ENCODE data around the gene ZMYM5. TPM values are rescaled to one million over a fixed set of nuclear protein-coding genes. Genes with fewer than 3 reads are reported as not detected.
A peak's percentile ranks its signal among the peaks of the same experiment; 100 is the strongest.
"Not testable (repeated sequence)": the region's sequence is repeated elsewhere in the genome, so short reads cannot be mapped to it uniquely, and the experiment has no call there.

The ZMYM5 gene
- total and polyA plus RNA-seq, 2 donors from 2014 or later = 4.8 to 15.2 TPM

DNA sequence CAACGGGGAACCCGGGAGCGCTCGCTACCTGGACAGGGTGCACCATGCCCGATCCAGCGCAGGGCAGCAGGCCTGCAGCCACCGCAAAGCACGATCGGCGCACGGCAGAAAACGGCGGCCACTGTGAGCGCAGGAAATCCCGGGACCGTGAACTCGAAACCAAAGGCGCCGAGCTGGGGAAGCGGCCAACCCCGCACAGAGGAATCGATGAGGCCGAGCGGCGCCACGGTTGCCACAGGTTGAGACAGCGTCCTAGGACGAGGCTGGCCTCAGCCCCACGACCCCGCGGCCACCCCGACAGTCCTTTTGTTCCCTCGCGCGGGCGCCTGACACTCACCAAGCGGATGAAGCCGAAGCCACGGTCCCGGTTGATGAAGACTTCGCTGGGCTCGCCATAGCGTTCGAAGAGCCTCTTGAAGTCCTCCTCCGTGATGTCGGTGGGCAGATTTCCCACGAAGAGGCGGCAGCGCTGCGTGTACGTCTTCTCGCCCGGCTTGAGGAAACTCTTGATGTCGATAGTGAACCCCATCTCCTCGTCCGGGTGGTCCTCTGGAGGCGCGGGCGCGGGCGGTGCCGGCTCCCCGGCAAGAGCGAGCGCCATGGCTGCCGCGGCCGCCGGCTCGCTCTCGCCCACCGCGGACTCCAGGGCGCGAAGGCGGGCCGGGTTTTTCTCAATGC lies 81.3 kb downstream of the ZMYM5 start:
- H3K27me3 ChIP-seq (ENCODE audit: control insufficient read depth, insufficient read depth, low read length) = no peaks in the 10 kb centered on the region
- H3K9ac ChIP-seq (ENCODE audit: low read length in 3 of 3) = peak overlapping the region; percentile 83 to 97 (median 93)
- peak overlapping the region; percentile 89 to 95 for H3K27ac ChIP-seq (ENCODE audit: low read depth in 2 of 2, low read length in 2 of 2)
- no peaks in the 10 kb centered on the region for H3K4me1 ChIP-seq (ENCODE audit: control insufficient read depth in 2 of 3, insufficient read depth in 2 of 3, low read depth in 1 of 3, low read length in 3 of 3)
- DNase-seq = peak; percentile 54 to 89 (median 73)
- H3K36me3 ChIP-seq (ENCODE audit: control insufficient read depth in 2 of 3, insufficient read depth in 3 of 3, low read length in 3 of 3) = no peaks in the 10 kb centered on the region
- no peak for FAIRE-seq
- H3K9me3 ChIP-seq (ENCODE audit: control insufficient read depth in 2 of 3, insufficient read depth in 1 of 3, low read length in 3 of 3) = no peaks in the 10 kb centered on the region
- TF ChIP-seq, protein P1, sequence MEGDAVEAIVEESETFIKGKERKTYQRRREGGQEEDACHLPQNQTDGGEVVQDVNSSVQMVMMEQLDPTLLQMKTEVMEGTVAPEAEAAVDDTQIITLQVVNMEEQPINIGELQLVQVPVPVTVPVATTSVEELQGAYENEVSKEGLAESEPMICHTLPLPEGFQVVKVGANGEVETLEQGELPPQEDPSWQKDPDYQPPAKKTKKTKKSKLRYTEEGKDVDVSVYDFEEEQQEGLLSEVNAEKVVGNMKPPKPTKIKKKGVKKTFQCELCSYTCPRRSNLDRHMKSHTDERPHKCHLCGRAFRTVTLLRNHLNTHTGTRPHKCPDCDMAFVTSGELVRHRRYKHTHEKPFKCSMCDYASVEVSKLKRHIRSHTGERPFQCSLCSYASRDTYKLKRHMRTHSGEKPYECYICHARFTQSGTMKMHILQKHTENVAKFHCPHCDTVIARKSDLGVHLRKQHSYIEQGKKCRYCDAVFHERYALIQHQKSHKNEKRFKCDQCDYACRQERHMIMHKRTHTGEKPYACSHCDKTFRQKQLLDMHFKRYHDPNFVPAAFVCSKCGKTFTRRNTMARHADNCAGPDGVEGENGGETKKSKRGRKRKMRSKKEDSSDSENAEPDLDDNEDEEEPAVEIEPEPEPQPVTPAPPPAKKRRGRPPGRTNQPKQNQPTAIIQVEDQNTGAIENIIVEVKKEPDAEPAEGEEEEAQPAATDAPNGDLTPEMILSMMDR (IDR thresholded peaks at IDR 0.05; ENCODE audit: borderline replicate concordance, extremely low read depth, insufficient read depth) = no peak
- H3K4me3 ChIP-seq (ENCODE audit: low read length in 3 of 3) = peak overlapping the region; percentile 89 to 98 (median 96)
- intact Hi-C loops (cut with DNase I) = no loop called here

DNA sequence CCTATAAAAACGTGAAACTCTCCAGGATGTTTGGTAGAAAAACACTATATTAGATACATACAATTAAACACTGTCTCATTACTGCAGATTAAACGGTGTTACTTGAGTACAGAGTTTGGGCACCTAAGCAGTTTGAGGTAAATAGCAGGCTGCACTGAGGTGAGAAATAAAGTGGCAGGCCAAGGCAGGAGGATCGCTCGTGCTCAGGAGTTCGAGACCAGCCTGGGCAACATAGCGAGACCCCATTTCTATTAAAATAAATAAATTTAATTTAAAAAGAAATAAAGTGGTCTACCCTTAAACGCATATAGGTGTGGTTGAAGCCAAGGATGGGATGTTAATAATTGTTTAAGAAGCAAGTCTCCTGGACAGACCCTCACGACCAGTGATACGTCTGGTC lies 81.9 kb downstream of the ZMYM5 start:
- no peaks in the 10 kb centered on the region for H3K9me3 ChIP-seq (ENCODE audit: control insufficient read depth in 2 of 3, insufficient read depth in 1 of 3, low read length in 3 of 3)
- H3K4me1 ChIP-seq (ENCODE audit: control insufficient read depth in 2 of 3, insufficient read depth in 2 of 3, low read depth in 1 of 3, low read length in 3 of 3) = no peaks in the 10 kb centered on the region
- no peak overlapping the region for H3K27ac ChIP-seq (ENCODE audit: low read depth in 2 of 2, low read length in 2 of 2)
- H3K36me3 ChIP-seq (ENCODE audit: control insufficient read depth in 2 of 3, insufficient read depth in 3 of 3, low read length in 3 of 3) = no peaks in the 10 kb centered on the region
- DNase-seq = peak in 2 of 5 donors; percentile 19 to 22
- peak overlapping the region; percentile 83 to 97 (median 93) for H3K9ac ChIP-seq (ENCODE audit: low read length in 3 of 3)
- peak overlapping the region; percentile 89 to 98 (median 96) for H3K4me3 ChIP-seq (ENCODE audit: low read length in 3 of 3)
- TF ChIP-seq, protein P1 (IDR thresholded peaks at IDR 0.05; ENCODE audit: borderline replicate concordance, extremely low read depth, insufficient read depth) = no peak
- no peak for FAIRE-seq
- intact Hi-C loops (cut with DNase I) = no loop called here
- H3K27me3 ChIP-seq (ENCODE audit: control insufficient read depth, insufficient read depth, low read length) = no peaks in the 10 kb centered on the region

- H3K9me3 ChIP-seq (ENCODE audit: control insufficient read depth in 2 of 3, insufficient read depth in 1 of 3, low read length in 3 of 3); H3K27me3 ChIP-seq (ENCODE audit: control insufficient read depth, insufficient read depth, low read length); intact Hi-C loops (cut with DNase I); H3K36me3 ChIP-seq (ENCODE audit: control insufficient read depth in 2 of 3, insufficient read depth in 3 of 3, low read length in 3 of 3); DNase-seq; H3K27ac ChIP-seq (ENCODE audit: low read depth in 2 of 2, low read length in 2 of 2); FAIRE-seq; H3K4me1 ChIP-seq (ENCODE audit: control insufficient read depth in 2 of 3, insufficient read depth in 2 of 3, low read depth in 1 of 3, low read length in 3 of 3): not testable (repeated sequence)
- Histone ChIP-seq H3K4me3 (ENCODE audit: low read length in 3 of 3) (peak overlapping the region; percentile 89 to 98 (median 96)), H3K9ac (ENCODE audit: low read length in 3 of 3) (peak overlapping the region in 1 of 3 donors; percentile 83)
Observed at GRCh38 chr13:19780753-19781418, 82.6 kb downstream of the ZMYM5 start.

Other genes starting within 250 kb of the ZMYM5 start
- gene MPHOSPH8, start 230.0 kb downstream of the ZMYM5 start, total RNA-seq = 35.6 TPM
- gene MPHOSPH8, start 230.0 kb downstream of the ZMYM5 start, polyA plus RNA-seq (ENCODE audit: insufficient read depth, low read depth, low replicate concordance) = 23.1 TPM
- gene PSPC1, start 80.7 kb downstream of the ZMYM5 start, total RNA-seq = 57.6 TPM
- gene PSPC1, start 80.7 kb downstream of the ZMYM5 start, polyA plus RNA-seq (ENCODE audit: insufficient read depth, low read depth, low replicate concordance) = 31.8 TPM
- gene ZMYM2, start 95.1 kb upstream of the ZMYM5 start, total RNA-seq = 81.3 TPM
- 22.7 TPM for gene ZMYM2, start 95.1 kb upstream of the ZMYM5 start, polyA plus RNA-seq (ENCODE audit: insufficient read depth, low read depth, low replicate concordance)

Measured in kidney (tissue), 14 donors.